ENCODE results near the gene INTS2.
"Not testable (repeated sequence)": the region's sequence is repeated elsewhere in the genome, so short reads cannot be mapped to it uniquely, and the experiment has no call there.

The INTS2 gene

GRCh38 chr17:61862975-61863800, 64.6 kb downstream of the INTS2 start, which contains the start of gene BRIP1:
BRIP1 (minus strand) TSS chr17:61863528; CDS start chr17:61861539, 1,989 bp downstream.
- Histone ChIP-seq H3K27me3 (no peaks in the 10 kb centered on the region), H3K4me1 (peaks cover 6% of the 10 kb centered on the region; the same call in 1 of the 2 replicates), H3K36me3 (peaks cover 5% of the 10 kb centered on the region), H3K9me3 (no peaks in the 10 kb centered on the region), H3K4me3 (ENCODE audit: low read depth, low read length) (peak within 1 kb of the TSS; percentile 85)
- peak; percentile 97 for DNase-seq
- no peak for TF ChIP-seq CTCF (IDR thresholded peaks at IDR 0.05; ENCODE audit: low read depth, low read length)

GRCh38 chr17:61862105-61862574, 65.6 kb downstream of the INTS2 start:
- Histone ChIP-seq H3K4me3 (ENCODE audit: low read depth, low read length) (peak overlapping the region; percentile 85), H3K9me3 (no peaks in the 10 kb centered on the region), H3K27me3 (no peaks in the 10 kb centered on the region), H3K36me3 (peaks cover 6% of the 10 kb centered on the region), H3K4me1 (peaks cover 6% of the 10 kb centered on the region; the same call in 1 of the 2 replicates)
- no peak for DNase-seq
- TF ChIP-seq CTCF (IDR thresholded peaks at IDR 0.05; ENCODE audit: low read depth, low read length): no peak

- not testable (repeated sequence) for H3K9me3 ChIP-seq; H3K4me3 ChIP-seq (ENCODE audit: low read depth, low read length); H3K27me3 ChIP-seq; H3K4me1 ChIP-seq; DNase-seq
- H3K36me3 ChIP-seq: peaks cover 20% of the 10 kb centered on the region
Observed at GRCh38 chr17:61860397-61860796, 67.4 kb downstream of the INTS2 start.

- DNase-seq: no peak
- Histone ChIP-seq H3K4me3 (ENCODE audit: low read depth, low read length) (no peak overlapping the region), H3K27me3 (no peaks in the 10 kb centered on the region), H3K9me3 (no peaks in the 10 kb centered on the region), H3K36me3 (peaks cover 32% of the 10 kb centered on the region), H3K4me1 (no peaks in the 10 kb centered on the region)
- TF ChIP-seq CTCF (IDR thresholded peaks at IDR 0.05; ENCODE audit: low read depth, low read length): no peak
Observed at GRCh38 chr17:61856035-61856434, 71.7 kb downstream of the INTS2 start.

- no peak overlapping the region for H3K4me3 ChIP-seq (ENCODE audit: low read depth, low read length)
- no peaks in the 10 kb centered on the region for H3K9me3 ChIP-seq
- no peak for DNase-seq
- H3K27me3 ChIP-seq: no peaks in the 10 kb centered on the region
- peaks cover 32% of the 10 kb centered on the region for H3K36me3 ChIP-seq
- no peaks in the 10 kb centered on the region for H3K4me1 ChIP-seq
- no peak for TF ChIP-seq CTCF (IDR thresholded peaks at IDR 0.05; ENCODE audit: low read depth, low read length)
Observed at GRCh38 chr17:61852857-61853256, 74.9 kb downstream of the INTS2 start.

GRCh38 chr17:61849674-61850073, 78.1 kb downstream of the INTS2 start:
- no peak overlapping the region for H3K4me3 ChIP-seq (ENCODE audit: low read depth, low read length)
- no peak for DNase-seq
- H3K36me3 ChIP-seq: peaks cover 26% of the 10 kb centered on the region
- H3K4me1 ChIP-seq: no peaks in the 10 kb centered on the region
- H3K27me3 ChIP-seq: no peaks in the 10 kb centered on the region
- no peak for TF ChIP-seq CTCF (IDR thresholded peaks at IDR 0.05; ENCODE audit: low read depth, low read length)
- no peaks in the 10 kb centered on the region for H3K9me3 ChIP-seq
